HG03196 (cell line): ENCODE measurements around the gene DNAH2.
A peak's percentile ranks its signal among the peaks of the same experiment; 100 is the strongest.

Experiments used
- ATAC-seq: cut with Tn5 transposase; IDR thresholded peaks from one replicate; pipeline ENCODE4 v1.9.1; 2021; ENCODE audit not compliant: unreplicated experiment

The DNAH2 gene

DNA sequence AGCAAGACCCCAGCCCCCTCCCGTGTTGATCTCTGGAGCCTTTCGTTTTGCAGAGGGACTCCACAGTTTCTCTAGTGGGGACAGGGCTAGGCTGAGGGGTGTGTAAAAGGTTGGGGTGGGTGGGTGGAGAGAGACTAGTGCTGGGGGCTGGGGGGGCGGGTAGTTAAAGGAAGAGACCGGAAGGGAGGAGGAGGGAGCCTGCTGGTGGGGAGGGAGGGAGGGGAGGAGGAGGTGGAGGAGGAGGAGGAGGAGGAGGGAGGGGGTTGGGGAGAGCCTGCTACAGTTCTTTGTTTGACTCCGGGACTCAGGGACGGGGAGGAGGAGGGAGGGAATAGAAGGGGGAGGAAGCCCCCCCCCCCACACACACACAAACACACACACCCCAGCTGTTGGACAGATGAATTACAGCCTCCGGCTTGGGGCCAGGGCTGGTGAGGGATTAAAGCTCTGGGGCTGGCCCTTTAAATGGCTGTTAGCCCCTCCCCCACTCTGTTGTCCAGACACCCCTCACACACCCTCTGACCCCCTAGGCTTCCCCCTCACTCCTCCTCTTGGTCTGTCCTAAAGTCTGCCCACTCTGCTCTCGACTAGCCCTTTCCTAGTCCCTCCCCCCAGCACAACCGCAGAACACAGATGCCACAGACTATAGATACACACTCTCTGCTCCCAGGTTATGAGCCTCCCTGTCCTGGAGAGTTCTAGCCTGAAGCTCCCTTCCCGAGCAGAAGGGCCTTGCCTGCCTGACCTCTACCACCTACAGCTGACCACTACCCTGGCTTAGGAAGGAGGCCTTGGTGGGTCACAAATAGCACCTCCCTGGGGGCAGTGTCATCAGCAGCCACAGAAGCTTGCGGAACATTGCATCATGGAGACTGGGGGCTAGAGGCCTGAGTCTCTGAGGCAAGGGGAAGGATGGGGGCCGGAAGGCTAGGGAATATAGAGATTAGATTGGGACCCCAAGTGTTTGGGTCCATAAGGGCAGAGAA lies 120.8 kb downstream of the DNAH2 start:
- ATAC-seq, result no peak

DNA sequence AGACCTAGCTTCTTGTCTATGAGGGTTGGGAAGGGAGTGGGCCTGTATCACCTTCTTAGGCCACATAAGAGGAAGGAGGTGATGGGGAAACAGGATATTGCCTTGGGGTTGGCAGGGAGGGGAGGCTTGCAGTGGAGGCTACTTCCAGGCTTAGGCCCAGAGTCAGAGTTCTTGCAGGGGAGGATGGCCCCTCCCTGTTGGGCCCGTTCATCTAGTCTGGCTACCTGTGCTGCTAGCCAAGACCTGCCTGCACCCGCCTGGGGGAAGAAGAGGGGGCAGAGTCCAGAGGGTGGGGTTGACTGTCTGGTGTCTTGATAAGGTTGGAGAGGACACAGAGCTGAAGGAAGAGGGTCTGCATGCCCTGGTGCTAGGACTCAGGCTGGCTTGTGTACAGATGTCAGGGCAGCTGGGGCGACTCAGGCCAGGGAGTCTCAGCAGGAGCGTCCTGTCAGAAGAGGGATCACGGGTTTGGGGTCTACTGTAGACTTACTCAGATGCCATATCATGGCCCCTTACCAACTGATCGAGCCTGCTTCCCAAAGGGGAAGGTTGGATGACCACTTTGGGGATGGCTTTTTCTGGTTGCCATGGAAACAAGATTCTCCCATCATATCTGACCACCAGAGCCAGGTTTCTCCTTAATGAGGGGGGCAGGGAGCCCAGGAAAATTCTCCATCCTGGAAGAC lies 121.8 kb downstream of the DNAH2 start:
- ATAC-seq, result no peak

DNA sequence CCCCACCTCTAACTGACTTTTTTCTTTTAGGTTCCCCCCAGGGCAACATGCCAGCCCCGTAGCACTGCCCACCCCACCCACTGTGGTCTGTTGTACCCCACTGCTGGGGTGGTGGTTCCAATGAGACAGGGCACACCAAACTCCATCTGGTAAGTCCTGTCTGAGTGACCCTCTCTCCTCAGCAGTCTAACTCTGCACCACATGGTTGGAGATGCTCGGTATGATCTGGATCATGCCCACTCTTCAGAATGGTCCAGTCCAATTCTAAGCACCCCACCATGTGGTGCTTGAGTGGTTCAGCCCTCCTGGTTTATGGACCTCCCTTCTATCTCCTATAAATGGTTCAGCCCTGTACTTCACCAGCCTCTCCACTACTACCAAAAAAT lies 122.3 kb downstream of the DNAH2 start:
- ATAC-seq, result no peak

DNA sequence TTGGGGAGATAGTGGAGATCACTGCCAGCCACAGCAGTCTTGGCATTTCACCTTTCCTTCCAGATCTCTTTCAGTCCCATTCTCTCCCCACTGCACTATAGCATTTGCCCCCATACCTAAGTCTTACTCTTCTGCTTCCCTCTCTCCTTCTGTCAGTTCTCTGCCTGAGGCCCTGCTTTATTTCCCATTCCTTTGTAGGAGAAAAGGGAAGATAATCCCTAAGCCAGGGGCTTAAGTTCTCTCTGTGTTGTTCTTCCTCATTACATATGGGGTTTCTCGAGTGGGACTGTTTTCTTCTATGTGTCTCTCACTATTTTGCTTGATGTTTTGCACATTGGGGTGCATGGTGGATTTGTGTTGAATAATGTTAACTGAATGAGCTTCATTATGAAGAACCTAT lies 122.9 kb downstream of the DNAH2 start:
- no peak for ATAC-seq

DNA sequence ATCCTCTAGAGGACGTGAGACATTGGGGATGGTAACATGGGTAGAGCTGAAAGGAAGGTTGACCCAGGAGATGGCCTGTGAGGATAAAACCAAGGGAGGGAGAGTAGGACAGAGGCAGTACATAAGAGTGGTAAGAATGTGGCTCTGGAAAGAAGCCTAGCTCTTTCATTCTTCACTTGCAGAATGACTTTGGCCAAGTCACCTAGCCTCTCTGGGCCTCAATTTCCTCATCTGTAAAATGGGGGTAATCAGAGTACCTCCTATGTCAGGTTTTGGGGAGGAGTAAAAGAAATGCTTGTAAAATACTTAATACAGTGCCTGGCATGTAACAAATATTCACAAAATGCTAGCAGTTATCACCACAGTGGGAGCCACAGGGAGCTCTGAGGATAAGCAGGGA lies 123.3 kb downstream of the DNAH2 start:
- ATAC-seq, result no peak

DNA sequence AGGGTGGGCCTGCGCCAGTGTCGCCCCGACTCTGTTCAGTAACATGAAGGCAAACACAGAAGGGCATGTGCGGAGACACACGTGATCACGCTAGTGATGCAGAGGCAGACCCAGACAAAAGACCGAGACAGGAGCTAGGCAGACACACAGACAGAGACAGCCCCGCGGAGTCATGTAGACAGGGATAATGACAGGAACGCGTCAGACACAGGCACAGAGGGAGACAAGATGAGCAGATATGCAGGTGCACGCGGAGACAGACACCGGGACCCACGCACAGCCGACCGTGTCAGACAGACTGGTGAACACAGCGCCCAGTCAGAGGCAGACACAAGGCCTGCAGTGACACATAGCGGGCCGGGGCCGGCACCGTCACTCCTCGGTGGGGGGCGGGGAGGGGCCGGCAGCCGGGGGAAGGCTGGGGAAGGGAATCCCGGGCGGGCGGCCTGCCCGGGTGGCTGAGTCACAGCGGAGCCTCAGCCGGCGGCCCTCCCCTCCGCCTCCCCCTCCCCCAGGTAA lies 123.9 kb downstream of the DNAH2 start:
- peak; percentile 19 for ATAC-seq

DNA sequence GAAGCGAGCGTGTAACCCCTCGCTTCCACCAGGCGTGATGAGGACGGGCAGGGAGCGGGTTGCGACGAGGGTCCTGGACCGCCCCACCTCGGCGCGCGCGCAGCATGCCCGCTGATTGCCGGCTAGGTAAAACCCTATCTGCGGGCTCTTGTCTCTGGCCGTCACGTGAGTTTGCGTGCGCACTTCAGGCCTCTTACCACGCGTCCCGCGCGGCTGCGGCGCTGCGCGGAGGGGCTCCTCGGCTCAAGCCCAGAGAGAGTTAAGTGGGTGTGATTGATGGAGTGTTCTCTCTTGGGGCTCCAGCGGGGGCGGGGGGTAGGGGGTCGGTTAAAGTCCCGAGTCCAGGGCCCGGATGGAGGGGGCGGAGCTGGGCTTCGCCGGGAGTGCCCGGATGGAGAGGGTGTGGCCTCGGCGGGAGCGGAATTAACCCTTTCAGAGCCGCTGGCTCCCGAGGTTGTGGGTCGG lies 124.4 kb downstream of the DNAH2 start:
- ATAC-seq, result peak; percentile 20

DNA sequence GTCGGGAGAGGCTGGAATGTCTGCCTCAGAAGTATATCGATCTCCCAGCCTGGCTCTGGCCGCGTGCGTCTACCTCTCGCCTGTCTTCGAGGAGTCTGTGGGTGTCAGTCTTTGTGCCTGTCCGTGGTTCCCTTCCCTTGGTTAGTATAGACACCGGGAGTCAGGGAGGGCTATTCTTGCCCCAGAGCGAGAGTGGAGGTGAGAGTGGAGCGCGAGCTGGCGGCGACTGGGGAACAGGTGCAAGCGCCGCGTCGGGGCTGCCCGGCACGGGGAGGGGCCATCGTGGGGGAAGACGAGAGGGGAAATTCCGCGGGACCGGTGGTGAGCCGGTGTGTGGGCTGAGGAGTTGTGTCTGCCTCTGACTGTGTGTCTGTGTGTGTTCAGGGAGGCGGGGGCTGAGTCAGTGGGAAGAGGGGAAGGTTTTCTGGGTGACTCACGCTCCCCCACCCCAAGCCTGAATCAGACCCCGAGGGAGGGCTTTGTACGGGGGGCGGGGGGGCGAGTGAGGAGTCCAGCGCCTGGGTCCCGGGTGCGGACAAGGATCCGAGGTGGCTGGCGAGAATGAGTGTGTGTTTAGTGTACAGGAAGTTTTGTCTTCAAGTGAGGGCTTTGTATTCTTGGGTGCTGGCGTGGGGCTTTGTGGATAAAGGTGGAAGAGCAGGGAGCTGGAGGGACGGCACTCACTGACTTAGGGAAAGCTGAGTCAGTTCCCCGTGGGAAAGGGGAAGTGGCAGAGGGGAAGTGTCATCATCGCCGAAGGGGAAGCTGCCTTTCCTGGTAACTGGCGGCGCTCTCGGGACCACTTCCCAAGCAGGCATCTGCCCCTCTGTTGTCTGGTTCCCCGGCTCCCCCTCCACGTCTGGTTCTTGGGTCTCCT lies 125.1 kb downstream of the DNAH2 start:
- peak; percentile 28 for ATAC-seq

DNA sequence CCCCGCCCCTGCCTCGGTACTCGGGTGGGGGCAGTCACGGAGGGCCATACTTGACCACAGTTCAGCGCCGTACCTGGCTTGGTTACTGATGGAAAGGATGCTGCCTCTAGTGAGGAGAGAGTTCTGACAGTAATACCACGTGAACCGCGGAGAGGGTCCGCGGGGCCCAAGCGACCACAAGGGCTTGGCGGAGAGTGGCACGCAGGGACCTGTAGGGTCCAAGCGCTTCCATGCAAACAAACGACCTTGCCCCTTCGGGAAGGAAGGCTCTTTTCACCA lies 125.7 kb downstream of the DNAH2 start:
- ATAC-seq, result no peak

DNA sequence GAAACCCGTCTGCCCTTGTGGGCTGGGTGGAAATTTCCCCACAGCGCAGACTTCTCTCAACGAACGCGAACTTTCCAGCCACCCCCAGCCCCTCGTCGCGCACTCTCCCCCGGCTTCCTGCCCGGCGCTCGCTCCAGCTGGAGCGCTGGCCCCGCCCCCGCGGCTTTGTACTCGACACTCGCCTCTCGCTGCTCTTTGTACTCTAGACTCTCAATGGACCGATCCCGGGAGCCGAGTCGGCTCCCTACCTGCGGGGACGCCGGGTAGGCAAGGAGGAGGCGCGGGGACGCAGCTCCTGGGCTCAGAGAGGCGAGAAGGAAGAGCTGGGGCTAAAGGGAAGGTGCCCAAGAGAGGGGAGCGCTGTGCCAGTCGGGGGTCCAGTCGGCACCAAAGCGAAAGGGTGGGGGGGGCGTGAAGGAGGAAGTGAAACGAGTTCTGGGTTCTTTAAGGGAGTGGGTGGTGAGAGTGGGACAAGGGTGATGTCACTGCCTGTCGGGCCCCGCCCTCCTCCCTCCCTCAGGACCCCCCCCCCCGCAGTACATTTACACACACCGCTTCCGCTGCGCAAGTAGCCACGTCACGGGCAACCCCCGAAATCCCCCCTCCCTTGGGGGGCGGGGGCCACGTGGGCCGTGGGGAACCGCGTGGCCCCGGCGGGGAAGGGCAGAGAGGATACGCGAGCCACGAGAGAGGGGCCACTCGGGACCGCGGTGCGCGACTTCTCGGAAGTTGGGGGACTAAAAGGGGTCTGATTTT lies 126.2 kb downstream of the DNAH2 start:
- peak; percentile 24 for ATAC-seq

DNA sequence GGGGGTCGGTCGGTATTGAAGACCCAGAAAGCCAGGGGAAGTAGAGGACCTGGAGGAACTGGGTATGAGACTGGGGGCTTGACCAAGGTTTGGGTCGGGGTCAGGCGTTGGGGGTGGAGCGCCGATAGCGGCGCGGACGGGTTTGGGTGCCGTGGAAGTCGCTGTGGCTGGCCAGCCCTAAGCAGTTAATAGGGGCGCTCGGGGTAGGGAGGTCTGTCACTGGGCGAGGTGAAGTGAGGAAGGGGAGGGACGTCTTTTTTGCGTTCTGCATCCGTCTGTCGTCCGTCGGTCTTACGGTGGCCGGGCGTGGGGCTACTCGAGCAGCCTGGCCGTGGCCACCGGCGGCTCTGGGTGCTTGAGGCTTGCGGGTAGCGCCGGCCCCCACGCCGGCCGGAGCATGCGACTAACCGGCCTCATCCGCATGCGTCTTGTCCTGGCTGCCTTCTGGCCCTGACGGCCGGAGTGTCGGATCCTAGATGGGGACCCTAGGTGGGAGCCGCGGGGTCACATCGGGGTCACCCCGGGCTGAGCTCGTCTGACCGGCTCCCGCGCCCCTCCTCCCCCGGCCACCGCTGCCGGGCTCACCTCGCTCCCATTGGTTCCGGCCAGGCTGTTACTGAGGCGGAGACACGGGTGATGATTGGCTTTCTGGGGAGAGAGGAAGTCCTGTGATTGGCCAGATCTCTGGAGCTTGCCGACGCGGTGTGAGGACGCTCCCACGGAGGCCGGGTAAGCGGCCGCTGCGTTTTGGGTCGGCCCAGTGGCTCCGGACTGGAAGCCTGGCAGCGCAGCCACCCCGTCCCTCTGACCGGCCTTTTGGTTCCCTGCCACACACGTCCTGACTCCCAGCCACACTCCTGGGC lies 127.0 kb downstream of the DNAH2 start:
- ATAC-seq, result peak; percentile 42

DNA sequence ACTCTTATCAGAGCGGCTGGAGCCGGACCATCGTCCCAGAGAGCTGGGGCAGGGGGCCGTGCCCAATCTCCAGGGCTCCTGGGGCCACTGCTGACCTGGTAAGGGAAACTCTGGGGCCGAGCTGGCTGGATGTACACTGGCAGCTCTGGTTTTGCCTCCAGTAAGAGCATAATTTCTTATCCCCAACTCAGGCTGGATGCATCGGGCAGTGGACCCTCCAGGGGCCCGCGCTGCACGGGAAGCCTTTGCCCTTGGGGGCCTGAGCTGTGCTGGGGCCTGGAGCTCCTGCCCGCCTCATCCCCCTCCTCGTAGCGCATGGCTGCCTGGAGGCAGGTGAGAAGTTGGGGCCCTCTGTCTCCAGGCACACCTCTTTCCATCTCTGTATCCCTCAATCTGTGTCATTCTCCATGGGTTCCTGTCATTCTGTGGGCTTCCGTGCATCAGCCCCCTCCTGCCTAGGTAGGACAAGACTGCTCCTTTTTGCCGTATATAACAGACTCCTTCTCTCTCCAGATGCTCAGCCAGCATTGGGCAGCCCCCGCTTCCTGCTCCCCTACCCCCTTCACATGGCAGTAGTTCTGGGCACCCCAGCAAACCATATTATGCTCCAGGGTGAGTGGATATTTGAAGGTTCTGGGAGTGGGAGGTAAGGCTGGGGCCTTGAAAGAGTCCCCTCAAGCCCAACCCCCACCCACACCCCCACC lies 128.0 kb downstream of the DNAH2 start:
- ATAC-seq, result no peak

DNA sequence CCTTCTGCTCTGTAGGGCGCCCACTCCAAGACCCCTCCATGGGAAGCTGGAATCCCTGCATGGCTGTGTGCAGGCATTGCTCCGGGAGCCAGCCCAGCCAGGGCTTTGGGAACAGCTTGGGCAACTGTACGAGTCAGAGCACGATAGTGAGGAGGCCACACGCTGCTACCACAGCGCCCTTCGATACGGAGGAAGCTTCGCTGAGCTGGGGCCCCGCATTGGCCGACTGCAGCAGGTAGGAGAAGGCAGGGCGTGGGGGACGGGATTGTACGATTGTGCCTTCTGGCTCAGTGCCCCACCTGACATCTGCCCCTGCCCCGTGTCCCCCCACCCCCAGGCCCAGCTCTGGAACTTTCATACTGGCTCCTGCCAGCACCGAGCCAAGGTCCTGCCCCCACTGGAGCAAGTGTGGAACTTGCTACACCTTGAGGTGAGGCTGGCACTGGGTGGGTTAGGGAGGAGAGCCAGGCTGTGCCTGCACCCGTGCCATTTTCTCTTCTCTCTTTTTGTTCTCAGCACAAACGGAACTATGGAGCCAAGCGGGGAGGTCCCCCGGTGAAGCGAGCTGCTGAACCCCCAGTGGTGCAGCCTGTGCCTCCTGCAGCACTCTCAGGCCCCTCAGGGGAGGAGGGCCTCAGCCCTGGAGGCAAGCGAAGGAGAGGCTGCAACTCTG lies 128.7 kb downstream of the DNAH2 start:
- no peak for ATAC-seq

DNA sequence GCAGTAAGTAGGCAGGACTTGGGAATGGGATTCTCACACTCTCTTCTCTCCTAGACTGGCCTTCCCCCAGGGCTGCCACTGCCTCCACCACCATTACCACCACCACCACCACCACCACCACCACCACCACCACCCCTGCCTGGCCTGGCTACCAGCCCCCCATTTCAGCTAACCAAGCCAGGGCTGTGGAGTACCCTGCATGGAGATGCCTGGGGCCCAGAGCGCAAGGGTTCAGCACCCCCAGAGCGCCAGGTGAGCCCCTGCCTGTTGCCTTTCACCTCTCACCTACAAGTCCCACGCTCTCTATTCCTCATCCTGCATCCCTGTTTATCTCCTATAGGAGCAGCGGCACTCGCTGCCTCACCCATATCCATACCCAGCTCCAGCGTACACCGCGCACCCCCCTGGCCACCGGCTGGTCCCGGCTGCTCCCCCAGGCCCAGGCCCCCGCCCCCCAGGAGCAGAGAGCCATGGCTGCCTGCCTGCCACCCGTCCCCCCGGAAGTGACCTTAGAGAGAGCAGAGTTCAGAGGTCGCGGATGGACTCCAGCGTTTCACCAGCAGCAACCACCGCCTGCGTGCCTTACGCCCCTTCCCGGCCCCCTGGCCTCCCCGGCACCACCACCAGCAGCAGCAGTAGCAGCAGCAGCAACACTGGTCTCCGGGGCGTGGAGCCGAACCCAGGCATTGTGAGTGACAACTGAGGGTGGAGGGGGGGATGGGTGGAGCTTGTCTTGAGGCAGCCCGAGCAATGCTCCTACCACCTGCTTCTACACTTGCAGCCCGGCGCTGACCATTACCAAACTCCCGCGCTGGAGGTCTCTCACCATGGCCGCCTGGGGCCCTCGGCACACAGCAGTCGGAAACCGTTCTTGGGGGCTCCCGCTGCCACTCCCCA lies 129.5 kb downstream of the DNAH2 start:
- no peak for ATAC-seq

DNA sequence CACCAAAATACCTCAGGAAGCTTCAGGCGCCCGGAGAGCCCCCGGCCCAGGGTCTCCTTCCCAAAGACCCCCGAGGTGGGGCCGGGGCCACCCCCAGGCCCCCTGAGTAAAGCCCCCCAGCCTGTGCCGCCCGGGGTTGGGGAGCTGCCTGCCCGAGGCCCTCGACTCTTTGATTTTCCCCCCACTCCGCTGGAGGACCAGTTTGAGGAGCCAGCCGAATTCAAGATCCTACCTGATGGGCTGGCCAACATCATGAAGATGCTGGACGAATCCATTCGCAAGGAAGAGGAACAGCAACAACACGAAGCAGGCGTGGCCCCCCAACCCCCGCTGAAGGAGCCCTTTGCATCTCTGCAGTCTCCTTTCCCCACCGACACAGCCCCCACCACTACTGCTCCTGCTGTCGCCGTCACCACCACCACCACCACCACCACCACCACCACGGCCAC lies 130.6 kb downstream of the DNAH2 start:
- no peak for ATAC-seq

DNA sequence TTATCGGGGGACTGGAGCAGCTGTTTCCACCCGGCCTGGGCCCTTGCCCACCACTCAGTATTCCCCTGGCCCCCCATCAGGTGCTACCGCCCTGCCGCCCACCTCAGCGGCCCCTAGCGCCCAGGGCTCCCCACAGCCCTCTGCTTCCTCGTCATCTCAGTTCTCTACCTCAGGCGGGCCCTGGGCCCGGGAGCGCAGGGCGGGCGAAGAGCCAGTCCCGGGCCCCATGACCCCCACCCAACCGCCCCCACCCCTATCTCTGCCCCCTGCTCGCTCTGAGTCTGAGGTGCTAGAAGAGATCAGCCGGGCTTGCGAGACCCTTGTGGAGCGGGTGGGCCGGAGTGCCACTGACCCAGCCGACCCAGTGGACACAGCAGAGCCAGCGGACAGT lies 131.2 kb downstream of the DNAH2 start:
- ATAC-seq, result no peak

DNA sequence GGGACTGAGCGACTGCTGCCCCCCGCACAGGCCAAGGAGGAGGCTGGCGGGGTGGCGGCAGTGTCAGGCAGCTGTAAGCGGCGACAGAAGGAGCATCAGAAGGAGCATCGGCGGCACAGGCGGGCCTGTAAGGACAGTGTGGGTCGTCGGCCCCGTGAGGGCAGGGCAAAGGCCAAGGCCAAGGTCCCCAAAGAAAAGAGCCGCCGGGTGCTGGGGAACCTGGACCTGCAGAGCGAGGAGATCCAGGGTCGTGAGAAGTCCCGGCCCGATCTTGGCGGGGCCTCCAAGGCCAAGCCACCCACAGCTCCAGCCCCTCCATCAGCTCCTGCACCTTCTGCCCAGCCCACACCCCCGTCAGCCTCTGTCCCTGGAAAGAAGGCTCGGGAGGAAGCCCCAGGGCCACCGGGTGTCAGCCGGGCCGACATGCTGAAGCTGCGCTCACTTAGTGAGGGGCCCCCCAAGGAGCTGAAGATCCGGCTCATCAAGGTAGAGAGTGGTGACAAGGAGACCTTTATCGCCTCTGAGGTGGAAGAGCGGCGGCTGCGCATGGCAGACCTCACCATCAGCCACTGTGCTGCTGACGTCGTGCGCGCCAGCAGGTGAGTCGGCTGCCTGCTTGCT lies 131.7 kb downstream of the DNAH2 start:
- ATAC-seq, result no peak
